Transverse colon (tissue), 4 donors: ENCODE results near the gene GRM8. TPM values are rescaled to one million over a fixed set of nuclear protein-coding genes. Genes with fewer than 3 reads are reported as not detected.
A peak's percentile ranks its signal among the peaks of the same experiment; 100 is the strongest.
"Not testable (repeated sequence)": the region's sequence is repeated elsewhere in the genome, so short reads cannot be mapped to it uniquely, and the experiment has no call there.

Source experiments
- DNase-seq: peaks from one replicate; pipeline ENCODE4 v3.0.0-alpha.2; 2019
- H3K27ac ChIP-seq, 4 donors: fragments of 200-600 bp; sonication (generic); 2 replicates each; pipeline ENCODE4 v1.5.1; 2016 to 2018; ENCODE audit warnings: inconsistent platforms in 4 of 4
- H3K27me3 ChIP-seq: fragments of 200-600 bp; sonication (generic); 2 replicates; pipeline ENCODE4 v1.5.1; 2017; ENCODE audit warnings: inconsistent platforms
- H3K36me3 ChIP-seq, 4 donors: fragments of 200-600 bp; sonication (generic); 2 replicates each; pipeline ENCODE4 v1.5.1; 2017 to 2019; ENCODE audit warnings: inconsistent platforms in 4 of 4
- H3K4me1 ChIP-seq, 4 donors: fragments of 200-600 bp; sonication (generic); 2 replicates each; pipeline ENCODE4 v1.5.1; 2017 to 2020; ENCODE audit warnings: inconsistent platforms in 4 of 4
- H3K4me3 ChIP-seq, 4 donors: fragments of 200-600 bp; sonication (generic); 1 replicate in 1 of 4; 2 replicates in 3 of 4; pipeline versions ENCODE4 v1.5.1 to v1.6.1; 2017 to 2019; ENCODE audit warnings: inconsistent platforms in 4 of 4
- H3K9me3 ChIP-seq, 2 donors: fragments of 200-600 bp; sonication (generic); 2 replicates each; pipeline ENCODE4 v1.5.1; 2017 to 2019; ENCODE audit warnings: inconsistent platforms in 2 of 2
- CTCF ChIP-seq, 5 experiments: fragments of 200-600 bp in 3 of 5; fragments of 450-650 bp in 2 of 5; sonication (generic) in 3 of 5; IDR thresholded peaks; 1 replicate in 2 of 5; 2 replicates in 3 of 5; pipeline ENCODE4 v1.5.1; 2016 to 2017; ENCODE audit warnings: antibody characterized with exemption in 5 of 5, inconsistent platforms in 3 of 5, mild to moderate bottlenecking in 2 of 5, moderate library complexity in 1 of 5
- EP300 ChIP-seq: sonication (generic); formaldehyde crosslinking; IDR thresholded peaks from one replicate; pipeline ENCODE4 v1.6.1; 2017; ENCODE audit warnings: antibody characterized with exemption, low read depth
- POLR2A ChIP-seq: fragments of 450-650 bp; IDR thresholded peaks from one replicate; pipeline ENCODE4 v1.6.1; 2016; ENCODE audit warnings: antibody characterized with exemption, mild to moderate bottlenecking, moderate library complexity
- POLR2AphosphoS5 ChIP-seq, 3 donors: sonication (generic); formaldehyde crosslinking; IDR thresholded peaks; one replicate each; pipeline ENCODE4 v1.6.1; 2016; ENCODE audit warnings: antibody characterized with exemption in 3 of 3
- WGBS, 2 donors: methylation state at CpG; one replicate each; pipeline ENCODE4 v1.1.5; 2018; ENCODE audit warnings: low coverage in 1 of 2; 5-methylcytosine and 5-hydroxymethylcytosine counted together
- in situ Hi-C, 4 donors: fragments of 200-750 bp; cut with MboI; loops; one replicate each; pipeline versions ENCODE4 v1.15.0 to v1.15.1; 2017; ENCODE audit warnings: low sequenced_read_pairs in 3 of 4, low pct_ligation_motif_present in 1 of 4, low pct_unique_long_range_greater_than_20kb in 1 of 4
- intact Hi-C: fragments of 100-400 bp; cut with DNase I; formaldehyde crosslinking; loops from one replicate; pipeline ENCODE4 v1.15.1; 2023; ENCODE audit warnings: low total_unique reads
- total RNA-seq, 4 donors: library from RNA; depleted of rRNA; stranded (reverse); fragments of >200 nt; gene quantifications; one replicate each; pipeline ENCODE4 v1.1.0, GENCODE V29; 2016

Gene GRM8
- total RNA-seq, 4 donors from 2014 or later, result 0.68 to 9.7 (median 2.9) TPM

GRCh38 chr7:126881315-126881714 is 371.4 kb downstream of the GRM8 start:
- 70 to 87% methylated on average over 2 to 4 of the region's 4 CpGs for WGBS, 2 donors
- Histone ChIP-seq H3K36me3 (no peaks in the 10 kb centered on the region), H3K4me1 (no peaks in the 10 kb centered on the region), H3K27ac (no peak overlapping the region), H3K9me3 (no peaks in the 10 kb centered on the region), H3K4me3 (no peak overlapping the region), H3K27me3 (no peaks in the 10 kb centered on the region)
- DNase-seq, result no peak
- intact Hi-C loops (no loop called here), in situ Hi-C loops (no loop called here)
- TF ChIP-seq EP300, result no peak
- no peak for TF ChIP-seq POLR2AphosphoS5 (IDR thresholded peaks at IDR 0.05)
- no peak for TF ChIP-seq POLR2A
- TF ChIP-seq CTCF (IDR thresholded peaks at IDR 0.05), result no peak

- H3K27me3 ChIP-seq, H3K4me3 ChIP-seq, H3K9me3 ChIP-seq, intact Hi-C loops, H3K36me3 ChIP-seq, H3K4me1 ChIP-seq, H3K27ac ChIP-seq, DNase-seq, in situ Hi-C loops: not testable (repeated sequence)
- 61 to 71% methylated on average over 2 to 3 of the region's 3 CpGs for WGBS, 2 donors
These were observed 376.2 kb downstream of the GRM8 start for GRCh38 chr7:126876536-126876935.

- 39 to 51% methylated on average over 2 of the region's 2 CpGs for WGBS, 2 donors
- Histone ChIP-seq H3K36me3 (no peaks in the 10 kb centered on the region), H3K4me3 (no peak overlapping the region), H3K4me1 (no peaks in the 10 kb centered on the region), H3K27ac (no peak overlapping the region), H3K9me3 (no peaks in the 10 kb centered on the region), H3K27me3 (no peaks in the 10 kb centered on the region)
- intact Hi-C loops (no loop called here), in situ Hi-C loops (no loop called here)
- no peak for TF ChIP-seq EP300
- TF ChIP-seq CTCF (IDR thresholded peaks at IDR 0.05), result peak in 3 of 5 experiments; percentile 41 to 47 (median 44)
- no peak for DNase-seq
These were observed 395.9 kb downstream of the GRM8 start for GRCh38 chr7:126856691-126857291.

GRCh38 chr7:126845331-126845730 is 407.4 kb downstream of the GRM8 start:
- intact Hi-C loops (no loop called here), in situ Hi-C loops (no loop called here)
- no peak for DNase-seq
- no peaks in the 10 kb centered on the region for H3K4me1 ChIP-seq
- no peak overlapping the region for H3K4me3 ChIP-seq
- H3K27ac ChIP-seq, result no peak overlapping the region
- H3K36me3 ChIP-seq, result no peaks in the 10 kb centered on the region
- H3K27me3 ChIP-seq, result no peaks in the 10 kb centered on the region
- H3K9me3 ChIP-seq, result no peaks in the 10 kb centered on the region
- TF ChIP-seq POLR2AphosphoS5 (IDR thresholded peaks at IDR 0.05) (no peak), EP300 (no peak), POLR2A (no peak), CTCF (IDR thresholded peaks at IDR 0.05) (no peak)

- in situ Hi-C loops, result no loop called here
- no peak for TF ChIP-seq POLR2AphosphoS5 (IDR thresholded peaks at IDR 0.05)
- TF ChIP-seq CTCF (IDR thresholded peaks at IDR 0.05), result no peak
- no peak for TF ChIP-seq EP300
- TF ChIP-seq POLR2A, result no peak
- Histone ChIP-seq H3K27me3 (no peaks in the 10 kb centered on the region), H3K9me3 (no peaks in the 10 kb centered on the region), H3K27ac (no peak overlapping the region), H3K4me3 (no peak overlapping the region), H3K4me1 (no peaks in the 10 kb centered on the region), H3K36me3 (no peaks in the 10 kb centered on the region)
- intact Hi-C loops, result no loop called here
- DNase-seq, result no peak
These were observed 408.9 kb downstream of the GRM8 start for GRCh38 chr7:126843883-126844282.
